ENCODE data around the gene CPB2.

DNA sequence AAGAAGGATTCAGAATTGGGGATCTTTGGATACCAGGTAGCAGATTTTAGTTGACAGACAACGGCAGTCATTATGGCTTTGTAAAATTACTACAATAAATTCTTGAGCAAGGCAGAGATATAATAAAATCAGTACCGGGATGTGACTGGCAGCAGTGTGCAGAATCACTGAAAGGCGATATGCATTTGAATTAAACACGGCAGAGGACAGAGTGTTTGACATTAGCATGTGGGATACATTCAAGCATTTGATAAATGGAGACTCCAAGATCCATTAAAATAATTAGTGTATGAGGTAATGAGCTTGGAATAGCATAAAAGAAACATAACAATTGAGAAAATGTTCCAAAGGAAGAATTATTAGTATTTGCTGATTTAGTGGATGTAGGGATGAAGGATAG, 40.3 kb upstream of the CPB2 start:
- TF ChIP-seq, protein P1, sequence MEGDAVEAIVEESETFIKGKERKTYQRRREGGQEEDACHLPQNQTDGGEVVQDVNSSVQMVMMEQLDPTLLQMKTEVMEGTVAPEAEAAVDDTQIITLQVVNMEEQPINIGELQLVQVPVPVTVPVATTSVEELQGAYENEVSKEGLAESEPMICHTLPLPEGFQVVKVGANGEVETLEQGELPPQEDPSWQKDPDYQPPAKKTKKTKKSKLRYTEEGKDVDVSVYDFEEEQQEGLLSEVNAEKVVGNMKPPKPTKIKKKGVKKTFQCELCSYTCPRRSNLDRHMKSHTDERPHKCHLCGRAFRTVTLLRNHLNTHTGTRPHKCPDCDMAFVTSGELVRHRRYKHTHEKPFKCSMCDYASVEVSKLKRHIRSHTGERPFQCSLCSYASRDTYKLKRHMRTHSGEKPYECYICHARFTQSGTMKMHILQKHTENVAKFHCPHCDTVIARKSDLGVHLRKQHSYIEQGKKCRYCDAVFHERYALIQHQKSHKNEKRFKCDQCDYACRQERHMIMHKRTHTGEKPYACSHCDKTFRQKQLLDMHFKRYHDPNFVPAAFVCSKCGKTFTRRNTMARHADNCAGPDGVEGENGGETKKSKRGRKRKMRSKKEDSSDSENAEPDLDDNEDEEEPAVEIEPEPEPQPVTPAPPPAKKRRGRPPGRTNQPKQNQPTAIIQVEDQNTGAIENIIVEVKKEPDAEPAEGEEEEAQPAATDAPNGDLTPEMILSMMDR (IDR thresholded peaks at IDR 0.05), result no peak
- TF ChIP-seq SIN3A (IDR thresholded peaks at IDR 0.05; ENCODE audit: borderline replicate concordance, insufficient read depth, low read depth, low read length), result no peak
- TF ChIP-seq POLR2AphosphoS5 (IDR thresholded peaks at IDR 0.05; ENCODE audit: low read depth, low read length), result no peak
